H1 (cell line): ENCODE measurements around the gene PEX5L. TPM values are rescaled to one million over a fixed set of nuclear protein-coding genes. Genes with fewer than 3 reads are reported as not detected.

Experiments
- CTCF ChIA-PET: fragments of 300-600 bp; sonication (Branson Sonifier 250); formaldehyde crosslinking; loops from one replicate; lab custom pipeline; 2021; ENCODE audit not compliant: partially characterized antibody; lab: Charles Lee
- POLR2A ChIA-PET: fragments of 300-600 bp; sonication (Branson Sonifier 250); formaldehyde crosslinking; loops from one replicate; lab custom pipeline; 2021; ENCODE audit warnings: inconsistent platforms; ENCODE audit not compliant: partially characterized antibody; lab: Charles Lee
- DNase-seq, 2 experiments: peaks; one replicate each; pipeline versions ENCODE4 v3.0.0 to v3.0.0-alpha.2; 2010 to 2022; ENCODE audit warnings: low spot score in 2 of 2, low read depth in 1 of 2, mixed read lengths in 1 of 2
- FAIRE-seq: peaks from 2 replicates; lab custom pipeline; 2011; peaks lifted over from hg19 to GRCh38; lab: Jason Lieb, UNC
- H2AFZ ChIP-seq: 2 replicates; pipeline ENCODE4 v1.8.1; 2012; ENCODE audit warnings: low read length, inconsistent platforms
- H2AK5ac ChIP-seq: 2 replicates; pipeline ENCODE4 v1.6.1; 2013; ENCODE audit warnings: low read depth, low read length
- H2BK120ac ChIP-seq: replicated peaks from 2 replicates; pipeline ENCODE3; 2013; ENCODE audit warnings: low read depth, low read length, inconsistent platforms
- H2BK12ac ChIP-seq: 2 replicates; pipeline ENCODE4 v1.6.1; 2013; ENCODE audit warnings: low read depth, low read length
- H2BK15ac ChIP-seq: 2 replicates; pipeline ENCODE4 v1.6.1; 2013; ENCODE audit warnings: low read length
- H2BK20ac ChIP-seq: 2 replicates; pipeline ENCODE4 v1.6.1; 2013; ENCODE audit warnings: low read length
- H2BK5ac ChIP-seq: 2 replicates; pipeline ENCODE4 v1.6.1; 2013; ENCODE audit warnings: low read depth, low read length
- H3K14ac ChIP-seq: 2 replicates; pipeline ENCODE4 v1.6.1; 2013; ENCODE audit warnings: inconsistent platforms; ENCODE audit not compliant: insufficient read length
- H3K18ac ChIP-seq: 2 replicates; pipeline ENCODE4 v1.6.1; 2013; ENCODE audit warnings: low read length; ENCODE audit errors: extremely low read depth
- H3K23ac ChIP-seq: 2 replicates; pipeline ENCODE4 v1.6.1; 2013; ENCODE audit warnings: inconsistent platforms; ENCODE audit not compliant: insufficient read length
- H3K23me2 ChIP-seq: 2 replicates; pipeline ENCODE4 v1.6.1; 2013; ENCODE audit warnings: low read depth, low read length
- H3K27ac ChIP-seq: 2 replicates; pipeline ENCODE4 v1.6.1; 2011; ENCODE audit warnings: low read depth, low read length, inconsistent platforms
- H3K27me3 ChIP-seq, 4 experiments: replicated peaks in 1 of 4; 1 replicate in 1 of 4; 2 replicates in 3 of 4; pipeline versions ENCODE4 v1.6.1 to v1.8.1; 2011 to 2013; ENCODE audit warnings: low read length in 3 of 4, mild to moderate bottlenecking in 3 of 4, inconsistent platforms in 2 of 4, mixed read lengths in 2 of 4, moderate library complexity in 1 of 4; ENCODE audit not compliant: control insufficient read depth in 3 of 4, insufficient read depth in 3 of 4; ENCODE audit errors: extremely low read depth in 1 of 4
- H3K36me3 ChIP-seq, 4 experiments: 2 replicates each; pipeline versions ENCODE4 v1.6.1 to v1.8.1; 2011 to 2013; ENCODE audit warnings: mild to moderate bottlenecking in 4 of 4, low read length in 3 of 4, moderate library complexity in 2 of 4, control low read depth in 1 of 4, inconsistent platforms in 1 of 4; ENCODE audit not compliant: insufficient read depth in 4 of 4, control insufficient read depth in 2 of 4
- H3K4ac ChIP-seq: replicated peaks from 2 replicates; pipeline ENCODE3; 2013; ENCODE audit warnings: low read length, low read depth, mixed read lengths, inconsistent platforms; ENCODE audit not compliant: insufficient read length
- H3K4me1 ChIP-seq, 4 experiments: replicated peaks in 1 of 4; 1 replicate in 1 of 4; 2 replicates in 3 of 4; pipeline versions ENCODE4 v1.6.1 to v1.8.1; 2011 to 2013; ENCODE audit warnings: low read length in 3 of 4, inconsistent platforms in 2 of 4, mixed read lengths in 1 of 4; ENCODE audit not compliant: insufficient read depth in 4 of 4, control insufficient read depth in 3 of 4
- H3K4me2 ChIP-seq, 2 experiments: 2 replicates each; pipeline versions ENCODE4 v1.6.1 to v1.8.1; 2011 to 2013; ENCODE audit warnings: low read depth in 2 of 2, low read length in 2 of 2, control low read depth in 1 of 2, inconsistent platforms in 1 of 2, mild to moderate bottlenecking in 1 of 2; ENCODE audit not compliant: insufficient read depth in 1 of 2
- H3K4me3 ChIP-seq, 4 experiments: fragments of 200-600, 300-600 bp in 1 of 4; sonication (generic), shearing (Covaris generic), sonication (Bioruptor Twin) in 1 of 4; 2 replicates each; pipeline versions ENCODE4 v1.5.1 to v1.8.1; 2011 to 2016; ENCODE audit warnings: low read length in 4 of 4, low read depth in 3 of 4, control low read depth in 2 of 4, inconsistent platforms in 2 of 4, mild to moderate bottlenecking in 2 of 4, mixed read lengths in 1 of 4, moderate library complexity in 1 of 4; ENCODE audit not compliant: insufficient read depth in 2 of 4; ENCODE audit errors: extremely low read depth in 1 of 4
- H3K56ac ChIP-seq: replicated peaks from 2 replicates; pipeline ENCODE3; 2013; ENCODE audit warnings: low read depth, mild to moderate bottlenecking, mixed read lengths, low read length, inconsistent platforms; ENCODE audit not compliant: insufficient read length
- H3K79me1 ChIP-seq: 2 replicates; pipeline ENCODE4 v1.6.1; 2013; ENCODE audit warnings: low read depth, low read length, control low read depth
- H3K79me2 ChIP-seq, 2 experiments: 2 replicates each; pipeline versions ENCODE4 v1.6.1 to v1.8.1; 2012 to 2013; ENCODE audit warnings: low read length in 2 of 2, mild to moderate bottlenecking in 2 of 2, inconsistent platforms in 1 of 2; ENCODE audit not compliant: insufficient read depth in 2 of 2, control insufficient read depth in 1 of 2
- H3K9ac ChIP-seq, 4 experiments: replicated peaks in 1 of 4; 1 replicate in 1 of 4; 2 replicates in 3 of 4; pipeline versions ENCODE4 v1.6.1 to v1.8.1; 2011 to 2013; ENCODE audit warnings: low read depth in 3 of 4, low read length in 3 of 4, control low read depth in 2 of 4, mild to moderate bottlenecking in 2 of 4, moderate library complexity in 2 of 4, inconsistent platforms in 1 of 4; ENCODE audit errors: extremely low read depth in 1 of 4
- H3K9me3 ChIP-seq, 2 experiments: 2 replicates each; pipeline versions ENCODE4 v1.6.1 to v1.8.1; 2012 to 2013; ENCODE audit warnings: mild to moderate bottlenecking in 2 of 2, moderate library complexity in 2 of 2, control low read depth in 1 of 2, inconsistent platforms in 1 of 2, low read depth in 1 of 2, low read length in 1 of 2, mixed read lengths in 1 of 2; ENCODE audit not compliant: insufficient read depth in 2 of 2
- H4K20me1 ChIP-seq, 2 experiments: replicated peaks in 1 of 2; 2 replicates each; pipeline versions ENCODE3 to v1.8.1; 2011 to 2013; ENCODE audit warnings: inconsistent platforms in 2 of 2, low read length in 2 of 2, mild to moderate bottlenecking in 1 of 2; ENCODE audit not compliant: insufficient read depth in 2 of 2, control insufficient read depth in 1 of 2
- H4K5ac ChIP-seq: 2 replicates; pipeline ENCODE4 v1.6.1; 2013; ENCODE audit warnings: low read length, low read depth, mixed read lengths, inconsistent platforms; ENCODE audit not compliant: insufficient read length
- H4K8ac ChIP-seq: 2 replicates; pipeline ENCODE4 v1.8.0; 2013; ENCODE audit warnings: mild to moderate bottlenecking, moderate library complexity, low read length, inconsistent platforms; ENCODE audit not compliant: insufficient read depth; ENCODE audit errors: extremely low read depth
- H4K91ac ChIP-seq: replicated peaks from 2 replicates; pipeline ENCODE3; 2013; ENCODE audit warnings: low read length, mixed read lengths, inconsistent platforms; ENCODE audit not compliant: insufficient read length
- CTCF ChIP-seq, 3 experiments: IDR thresholded peaks; 1 replicate in 2 of 3; 2 replicates in 1 of 3; pipeline versions ENCODE4 v1.5.1 to v1.6.1; 2011; ENCODE audit warnings: low read length in 3 of 3, mild to moderate bottlenecking in 3 of 3, inconsistent platforms in 2 of 3, low read depth in 1 of 3, moderate library complexity in 1 of 3; ENCODE audit not compliant: insufficient read depth in 1 of 3; ENCODE audit errors: control extremely low read depth in 1 of 3
- POU5F1 ChIP-seq: IDR thresholded peaks from 2 replicates; pipeline ENCODE4 v1.6.1; 2011; ENCODE audit warnings: low read depth, mild to moderate bottlenecking, low read length, moderate library complexity
- RAD21 ChIP-seq, 2 experiments: IDR thresholded peaks in 1 of 2; conservative IDR thresholded peaks in 1 of 2; 2 replicates each; pipeline ENCODE4 v1.6.1; 2011; ENCODE audit warnings: low read depth in 2 of 2, low read length in 2 of 2, improper control_type of control experiment in 1 of 2, inconsistent platforms in 1 of 2, mild to moderate bottlenecking in 1 of 2, moderate library complexity in 1 of 2
- TBP ChIP-seq: IDR thresholded peaks from 2 replicates; pipeline ENCODE4 v1.6.1; 2011; ENCODE audit warnings: low read depth, low read length, improper control_type of control experiment
- TEAD4 ChIP-seq: IDR thresholded peaks from 2 replicates; pipeline ENCODE4 v1.6.1; 2012; ENCODE audit warnings: low read depth, low read length, inconsistent platforms, mixed read lengths
- WGBS, 2 experiments: shearing (Covaris generic) in 1 of 2; methylation state at CpG; one replicate each; pipeline versions ENCODE4 v1.1.6 to v1.1.7; 2013 to 2015; ENCODE audit warnings: low lambda C conversion rate in 2 of 2, mixed read lengths in 2 of 2, inconsistent platforms in 1 of 2, low coverage in 1 of 2, missing lambda C conversion rate in 1 of 2; ENCODE audit not compliant: insufficient replicate concordance in 2 of 2, insufficient coverage in 1 of 2, insufficient read length in 1 of 2; ENCODE audit errors: extremely low coverage in 1 of 2, missing lambda C conversion rate in 1 of 2; 5-methylcytosine and 5-hydroxymethylcytosine counted together
- polyA plus RNA-seq, 7 experiments: library from polyadenylated mRNA; depleted of rRNA in 3 of 7; stranded (reverse) in 5 of 7; unstranded in 2 of 7; fragments of >200 nt in 5 of 7; fragments of 200-250 nt in 2 of 7; gene quantifications; 1 replicate in 5 of 7; 2 replicates in 1 of 7; 4 replicates in 1 of 7; pipeline versions ENCODE4 v1.2.1 to v1.2.3, GENCODE V29; 2011 to 2013; ENCODE audit warnings: missing spikeins in 2 of 7, mixed read lengths in 2 of 7
- total RNA-seq: library from RNA; stranded (reverse); fragmentation: NEBNext Ultra II Directional; extraction: Animal tissue kit (Norgen Biotek cat#: 25700); gene quantifications from 2 replicates; pipeline ENCODE4 v1.2.1, GENCODE V29; 2021

PEX5L gene
- total and polyA plus RNA-seq, 2 of the 8 experiments (the other 6 are each of a cell fraction or from before 2014, with no cell fraction given) = 0.80 to 4.2 TPM

GRCh38 chr3:179750720-179751328 lies 285.9 kb downstream of the PEX5L start:
- no peak overlapping the region for H2BK15ac ChIP-seq
- H3K36me3 ChIP-seq = peaks cover 0 to 12% (median 3%) of the 10 kb centered on the region in 4 experiments; a peak in 3 of 8 replicates
- H2AK5ac ChIP-seq = no peak overlapping the region
- H3K23ac ChIP-seq = no peak overlapping the region
- no peak overlapping the region for H3K18ac ChIP-seq
- no peak overlapping the region for H3K9ac ChIP-seq
- POLR2A ChIA-PET = no interaction called here
- H4K20me1 ChIP-seq = peaks cover 0 to 2% of the 10 kb centered on the region in 2 experiments
- no peak overlapping the region for H2BK120ac ChIP-seq
- no peak overlapping the region for H4K91ac ChIP-seq
- H3K27ac ChIP-seq = no peak overlapping the region
- no peak for DNase-seq
- no peak overlapping the region for H2BK20ac ChIP-seq
- no peak overlapping the region for H3K56ac ChIP-seq
- no peak overlapping the region for H3K14ac ChIP-seq
- CTCF ChIA-PET = interaction anchor here (0.6 to 2.4 kb wide), 25 partner anchors 10 to 844 kb away, joined by 3 to 8 read pairs (median 4); no protein-coding TSS in a partner anchor
- no peak overlapping the region for H3K4ac ChIP-seq
- H3K79me2 ChIP-seq = no peaks in the 10 kb centered on the region
- H3K4me2 ChIP-seq = no peak overlapping the region
- H4K5ac ChIP-seq = no peak overlapping the region
- FAIRE-seq = peak; percentile 52
- 75% methylated on average over 6 of the region's 6 CpGs; no CpG with 5 or more reads in 1 of the 2 experiments for WGBS, 2 experiments
- H3K9me3 ChIP-seq = no peaks in the 10 kb centered on the region
- H2AFZ ChIP-seq = no peak overlapping the region
- no peak overlapping the region for H4K8ac ChIP-seq
- TF ChIP-seq TBP = no peak
- TF ChIP-seq TEAD4 = no peak
- no peak for TF ChIP-seq POU5F1
- TF ChIP-seq RAD21 (IDR thresholded peaks at IDR 0.05 in 1 of 2, conservative IDR thresholded peaks at IDR 0.05 in 1 of 2; ENCODE audit: low read depth in 2 of 2, low read length in 2 of 2) = peak; percentile 33 to 47
- TF ChIP-seq CTCF (IDR thresholded peaks at IDR 0.05; ENCODE audit: control extremely low read depth in 1 of 3, insufficient read depth in 1 of 3, low read depth in 1 of 3, low read length in 3 of 3) = peak; percentile 27 to 55 (median 38); a peak in 3 of 4 replicates
- no peaks in the 10 kb centered on the region for H3K23me2 ChIP-seq
- no peaks in the 10 kb centered on the region for H3K79me1 ChIP-seq
- H3K27me3 ChIP-seq = no peaks in the 10 kb centered on the region; a peak in 1 of 7 replicates
- H2BK5ac ChIP-seq = no peak overlapping the region
- no peaks in the 10 kb centered on the region for H3K4me1 ChIP-seq
- no peak overlapping the region for H3K4me3 ChIP-seq
- no peak overlapping the region for H2BK12ac ChIP-seq
